DMS53 treated with DMSO at 0.1 percent for 48 hours (cell line): ENCODE measurements around the gene MEF2C.

Experiments
- DNase-seq: peaks from one replicate; lab custom pipeline; 2025; ENCODE audit not compliant: unreplicated experiment; lab: John Stamatoyannopoulos, UW

Gene MEF2C

DNA sequence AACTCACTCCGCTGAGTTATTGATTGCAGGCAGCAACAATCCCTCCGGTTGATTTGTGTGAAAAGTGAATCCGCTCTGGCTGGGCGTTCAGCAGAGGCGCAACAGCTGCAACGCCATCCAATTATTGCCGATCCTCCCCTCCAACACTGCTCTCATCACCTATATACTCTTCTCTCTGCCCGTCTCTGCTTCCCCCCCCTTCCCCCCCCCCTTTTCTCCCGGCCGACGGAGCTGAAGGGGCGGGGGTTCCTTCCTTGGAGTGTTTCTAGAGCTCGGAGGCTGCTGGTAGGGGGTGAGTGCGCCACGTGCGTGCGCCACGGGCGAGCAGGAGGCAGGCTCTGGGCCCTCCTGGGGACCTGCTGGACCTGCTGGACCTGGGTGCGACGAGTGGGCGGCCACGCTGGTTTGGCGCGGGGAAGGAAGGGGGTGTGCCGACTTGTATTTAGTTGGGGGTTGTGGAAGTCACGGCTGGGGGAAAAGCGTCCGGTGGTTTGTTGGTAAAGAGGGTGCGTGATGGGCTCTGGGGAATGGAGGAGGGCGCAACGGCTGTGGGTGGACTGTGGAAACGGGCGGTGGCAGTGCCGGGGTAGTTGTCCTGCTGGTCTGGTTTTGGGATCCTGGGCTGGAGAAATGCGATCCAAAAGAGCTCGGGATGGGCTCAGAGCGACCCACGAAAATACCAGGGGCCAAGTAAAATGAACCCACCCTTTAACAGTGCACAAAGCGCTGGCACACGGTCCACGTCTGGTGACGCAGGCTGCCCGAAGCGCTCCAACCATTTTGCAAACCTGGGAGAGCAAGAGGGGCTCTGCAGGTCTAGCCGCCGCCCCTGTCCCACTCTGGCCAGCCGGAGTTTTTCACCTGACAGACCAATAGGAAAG, 6.4 kb upstream of the MEF2C start:
- no peak for DNase-seq

DNA sequence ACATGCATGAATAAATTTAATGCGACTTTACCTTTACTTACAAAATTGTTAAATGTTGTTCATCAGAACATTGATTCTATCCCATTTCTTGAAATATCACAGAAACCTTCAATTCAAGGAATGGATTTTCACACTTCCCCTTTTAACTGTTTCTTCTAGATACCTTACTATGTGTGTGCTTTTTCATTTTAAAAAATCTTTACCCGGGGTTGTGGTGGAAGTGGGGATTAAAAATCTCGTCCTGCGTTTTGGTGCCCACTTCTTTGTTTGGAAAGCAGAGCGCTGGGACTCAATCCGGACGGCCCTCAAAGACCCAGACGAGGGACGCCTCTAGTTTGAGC, 5.8 kb upstream of the MEF2C start:
- no peak for DNase-seq

DNA sequence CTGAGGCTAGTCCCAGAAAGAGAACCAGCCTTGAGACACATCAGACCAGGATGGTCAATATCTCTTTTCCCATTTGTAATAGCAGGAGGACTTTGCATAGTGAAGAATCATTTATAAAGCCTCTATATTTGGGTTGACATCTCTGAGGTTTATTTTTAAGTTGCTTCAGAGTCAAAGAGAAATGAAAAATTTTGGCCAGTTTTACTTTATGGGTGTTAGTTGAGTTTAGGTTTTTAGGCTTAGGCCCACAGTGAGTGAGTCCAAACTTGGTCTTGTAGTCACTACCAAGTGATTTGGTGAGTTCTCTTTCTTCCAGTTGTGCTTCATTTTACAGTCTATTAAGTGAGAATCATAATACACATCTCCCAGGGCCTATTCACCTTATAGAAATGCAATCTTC, 5.3 kb upstream of the MEF2C start:
- DNase-seq = no peak

DNA sequence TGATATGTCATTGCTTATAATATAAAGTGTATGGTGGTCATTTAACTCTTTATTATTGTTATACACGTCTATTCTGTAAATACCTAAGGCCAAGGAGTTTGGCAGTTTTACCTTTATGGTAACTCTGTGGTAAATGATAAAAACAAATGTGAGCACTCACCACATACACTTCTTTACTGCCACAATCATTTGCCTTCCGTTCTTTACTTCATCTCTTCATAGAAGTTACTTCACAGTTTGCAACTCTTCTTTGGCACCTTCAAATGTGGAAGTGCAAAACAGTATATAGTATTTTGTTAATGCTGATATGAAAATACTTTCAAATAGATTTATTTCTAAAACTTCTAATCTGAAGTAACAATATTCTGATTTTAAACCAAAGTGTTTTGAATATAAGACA, 4.4 kb upstream of the MEF2C start:
- DNase-seq = no peak

DNA sequence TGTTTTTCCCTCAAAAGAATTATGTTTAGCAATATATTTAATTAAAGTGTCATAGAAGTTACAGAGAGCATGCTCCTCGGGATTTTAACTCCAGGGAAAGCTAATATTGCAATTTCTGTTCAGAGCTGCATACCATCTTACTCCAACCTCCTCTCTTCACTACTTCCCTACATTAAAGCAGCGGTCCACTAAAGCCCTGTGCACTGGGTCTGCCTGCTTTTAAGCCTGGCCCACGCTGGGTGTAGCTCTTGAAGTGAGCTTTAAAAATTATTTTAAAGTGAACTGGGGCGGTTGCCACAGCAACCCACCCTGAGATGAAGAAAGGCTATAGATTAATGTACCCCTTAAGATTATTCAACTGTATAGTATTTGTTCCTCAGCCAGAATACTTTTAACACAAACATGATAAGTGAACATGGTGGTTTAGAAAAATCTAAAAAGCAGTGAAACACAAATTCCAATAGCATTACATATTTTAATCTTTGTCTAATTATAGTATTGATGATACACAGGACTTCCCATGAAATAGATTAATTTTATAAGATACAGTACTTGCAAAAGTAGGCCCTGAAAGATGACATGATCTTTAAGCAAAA, 3.9 kb upstream of the MEF2C start:
- no peak for DNase-seq

DNA sequence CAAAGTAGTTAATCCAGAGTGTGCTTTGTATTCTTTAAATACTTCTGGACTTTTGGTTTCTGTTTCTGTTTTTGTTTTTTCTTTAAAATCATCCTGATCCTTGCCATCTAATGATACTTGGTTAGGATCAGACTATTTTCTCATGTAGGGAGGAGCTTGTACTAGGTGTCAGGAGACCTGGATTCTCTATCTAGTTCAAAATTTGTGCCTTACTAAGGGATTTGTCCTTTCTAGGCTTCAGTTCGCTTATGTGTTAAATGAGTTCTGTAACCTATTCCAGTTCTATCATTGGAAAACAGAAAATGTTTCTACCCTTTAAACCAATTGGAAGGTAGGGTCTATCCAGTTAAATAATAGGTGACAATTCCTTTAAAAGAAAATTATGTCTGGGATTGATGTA, 3.3 kb upstream of the MEF2C start:
- no peak for DNase-seq

DNA sequence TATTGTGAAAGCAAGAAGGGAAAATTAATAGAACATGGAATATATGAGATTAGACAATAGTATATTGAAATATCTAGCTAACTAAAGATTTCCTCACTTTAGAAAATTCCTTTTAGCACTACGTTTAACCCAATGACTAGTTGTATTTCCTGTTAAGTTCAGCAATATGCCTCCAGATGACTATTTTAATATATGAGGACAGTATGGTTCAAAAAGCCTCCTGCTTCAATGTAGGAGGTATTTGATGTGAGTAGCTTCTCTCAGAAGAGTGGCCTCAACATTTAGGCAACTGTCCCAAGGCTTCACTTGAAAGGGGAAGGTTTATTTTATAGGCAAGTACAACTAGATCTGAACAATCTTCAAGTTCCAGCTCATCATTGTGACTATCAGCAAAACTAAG, 2.0 kb upstream of the MEF2C start:
- no peak for DNase-seq

DNA sequence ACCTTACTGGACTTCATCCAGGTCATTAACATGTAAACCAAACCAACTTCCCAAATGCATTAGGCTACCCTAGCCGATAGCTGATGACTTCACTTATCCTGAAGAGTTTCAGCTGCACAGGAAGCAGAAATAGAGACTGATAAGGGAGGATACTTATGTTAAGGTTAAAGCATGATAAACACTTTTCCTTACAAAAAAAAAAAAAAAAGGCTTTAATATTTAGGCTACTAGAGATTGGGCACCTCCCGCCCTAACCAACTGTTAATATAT, 1.6 kb upstream of the MEF2C start:
- no peak for DNase-seq

DNA sequence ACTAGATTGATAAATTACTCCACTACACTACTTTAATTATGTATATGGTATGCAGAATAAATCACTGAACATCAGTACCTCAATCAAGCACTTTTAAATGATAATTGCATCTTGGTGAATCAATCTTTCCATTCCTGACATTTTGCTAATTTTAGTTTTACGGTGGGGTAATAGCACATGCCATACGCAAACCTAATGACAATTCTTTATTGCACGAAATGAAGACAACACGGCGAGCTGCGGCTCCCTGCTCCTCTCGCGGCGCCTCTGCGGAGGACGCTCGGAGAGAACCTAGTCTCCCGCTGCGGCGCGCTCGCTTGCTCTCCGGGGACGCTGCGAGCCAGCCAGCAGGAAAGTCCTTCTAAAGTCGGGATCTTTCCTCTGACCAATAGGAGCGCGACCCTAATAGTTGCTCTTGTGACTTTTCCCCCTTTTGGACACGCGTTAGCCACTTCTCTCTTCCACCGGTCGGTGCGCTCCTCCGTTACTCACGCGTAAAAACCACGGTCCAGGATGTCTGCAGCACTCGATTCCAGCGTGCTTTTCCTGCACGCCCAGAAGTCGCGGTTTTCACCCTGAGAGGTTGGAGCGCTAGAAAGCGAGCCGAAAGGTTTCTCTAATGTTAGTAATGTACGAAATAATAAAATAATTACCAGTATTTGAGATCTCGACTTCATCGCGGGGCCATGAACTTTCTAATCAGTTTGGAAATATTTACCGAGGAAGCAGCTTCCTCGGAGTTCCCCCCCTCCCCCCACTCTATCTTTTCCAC, 1.0 kb upstream of the MEF2C start:
- peak; percentile 61 for DNase-seq

DNA sequence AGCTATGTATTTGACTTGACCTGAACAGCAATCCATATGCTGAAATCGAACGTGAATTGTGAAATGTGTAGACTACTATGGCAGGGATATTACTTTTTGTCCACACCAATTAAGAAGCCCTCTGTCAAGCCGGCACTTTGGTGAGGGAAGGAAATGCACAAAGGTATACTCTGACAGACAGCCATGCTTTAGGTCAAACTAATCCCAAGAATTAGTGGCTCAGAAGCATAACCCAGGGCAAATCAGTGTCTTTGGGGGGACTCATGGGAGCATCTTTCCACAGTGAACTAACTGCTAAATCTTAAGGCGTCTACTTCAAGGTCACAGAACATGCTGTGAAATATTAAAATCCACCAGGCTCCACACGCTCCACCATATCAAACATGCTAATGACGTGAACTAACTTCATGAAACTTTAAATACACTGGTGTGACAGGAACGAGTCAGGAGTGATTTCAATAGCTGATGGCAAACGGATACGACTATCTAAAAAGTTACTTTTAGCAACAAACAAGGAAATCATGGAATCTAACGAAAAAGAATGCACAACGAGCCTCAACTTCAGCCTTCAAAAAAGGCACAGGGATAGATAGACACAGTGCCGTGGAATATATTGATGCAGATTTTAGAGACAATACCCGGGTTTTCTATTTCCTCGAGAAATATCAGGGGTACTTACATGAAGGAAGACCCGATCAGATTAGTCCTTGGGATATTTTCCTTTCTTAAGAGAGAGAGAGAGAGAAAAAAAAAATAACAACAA, 527 bp downstream of the MEF2C start:
- DNase-seq = peak; percentile 21

DNA sequence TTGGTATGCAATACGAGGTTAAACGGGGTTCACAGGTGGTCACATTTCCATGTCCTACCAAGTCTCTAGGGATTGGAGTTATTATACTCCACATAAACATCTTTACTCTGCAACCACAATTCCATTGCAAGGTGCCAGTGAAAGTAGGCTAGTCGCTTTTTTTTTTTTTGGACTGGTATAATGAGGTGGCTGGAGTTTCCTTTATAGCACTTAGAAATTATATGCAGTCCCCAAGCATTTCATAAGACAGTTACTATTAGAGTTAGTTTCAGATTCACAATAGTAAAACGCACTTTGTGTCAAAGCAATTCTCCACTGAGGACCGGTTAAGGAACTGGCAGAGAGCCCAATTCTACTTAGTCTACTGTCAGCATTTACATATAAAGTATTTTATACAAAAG, 1.4 kb downstream of the MEF2C start:
- no peak for DNase-seq

DNA sequence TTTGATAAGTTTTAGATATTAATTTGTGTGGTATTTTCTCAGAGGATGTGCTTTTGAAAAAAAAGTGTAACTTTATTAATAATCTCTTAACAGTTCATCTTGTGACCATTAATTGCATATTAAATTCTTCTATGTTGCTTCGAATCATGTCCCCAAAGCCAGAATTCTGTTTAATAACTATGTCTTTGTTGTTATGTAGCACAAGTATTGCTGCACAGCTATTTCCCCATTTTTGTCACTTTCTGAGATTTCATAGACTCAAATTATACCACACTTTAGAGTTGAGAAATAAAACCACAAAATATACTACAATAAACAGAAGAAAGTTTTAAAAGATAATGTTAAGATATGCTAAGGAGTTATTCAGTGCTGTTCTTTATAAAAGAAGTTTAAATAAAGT, 2.8 kb downstream of the MEF2C start:
- no peak for DNase-seq

DNA sequence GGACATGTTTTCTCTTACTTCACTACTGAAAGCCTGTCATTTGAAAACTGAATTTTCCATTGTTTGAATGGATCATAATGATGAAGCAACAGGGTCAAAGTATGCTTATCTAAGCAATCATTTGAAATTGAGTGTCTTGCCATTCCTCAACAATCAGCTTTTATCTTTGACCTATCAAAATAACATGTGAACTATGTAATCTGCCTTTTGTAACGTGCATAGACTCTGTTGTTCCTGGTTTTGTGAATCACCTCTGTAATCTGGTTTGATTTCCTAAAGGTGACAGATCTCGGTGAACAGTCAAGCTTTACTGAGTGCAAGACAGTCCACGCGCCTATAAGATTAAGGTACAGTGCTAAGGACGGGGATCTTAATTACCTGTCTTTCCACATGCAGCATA, 3.3 kb downstream of the MEF2C start:
- DNase-seq = no peak

DNA sequence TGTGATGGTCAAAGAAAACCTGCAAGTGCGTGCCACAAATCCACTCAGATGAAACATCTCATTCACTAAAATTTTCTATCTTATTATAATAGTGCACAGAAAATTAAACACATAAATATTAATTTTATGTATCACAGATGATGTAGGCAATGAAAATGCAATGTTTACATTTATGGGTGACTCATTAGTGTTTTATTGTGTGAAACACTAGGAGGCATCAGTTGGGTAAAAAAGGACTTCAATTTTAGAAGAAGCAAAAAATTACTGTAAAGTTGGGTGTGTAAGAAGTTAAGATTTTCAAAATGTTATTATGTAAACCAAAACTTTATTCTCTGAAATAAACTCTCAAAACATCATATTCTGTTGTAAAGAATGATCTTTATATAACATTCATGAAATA, 4.0 kb downstream of the MEF2C start:
- peak; percentile 45 for DNase-seq

DNA sequence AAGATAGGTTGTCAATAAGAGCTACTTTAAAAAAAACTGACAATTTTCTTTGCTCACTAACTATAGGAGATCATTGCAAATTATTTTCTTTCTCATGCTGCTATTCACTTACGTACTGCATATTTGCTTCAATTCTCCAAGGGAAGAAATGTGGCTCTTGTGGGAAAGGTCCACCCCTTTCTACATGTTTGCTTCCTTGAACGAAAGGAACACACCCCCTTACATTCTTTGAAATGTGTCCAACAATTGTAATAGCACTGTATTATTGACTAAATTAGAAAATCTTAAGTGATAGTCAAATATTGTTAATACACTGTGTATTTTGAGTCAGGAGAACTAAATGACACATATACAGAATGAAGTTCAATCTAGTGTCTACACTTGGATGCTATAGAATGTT, 5.2 kb downstream of the MEF2C start:
- DNase-seq = no peak

DNA sequence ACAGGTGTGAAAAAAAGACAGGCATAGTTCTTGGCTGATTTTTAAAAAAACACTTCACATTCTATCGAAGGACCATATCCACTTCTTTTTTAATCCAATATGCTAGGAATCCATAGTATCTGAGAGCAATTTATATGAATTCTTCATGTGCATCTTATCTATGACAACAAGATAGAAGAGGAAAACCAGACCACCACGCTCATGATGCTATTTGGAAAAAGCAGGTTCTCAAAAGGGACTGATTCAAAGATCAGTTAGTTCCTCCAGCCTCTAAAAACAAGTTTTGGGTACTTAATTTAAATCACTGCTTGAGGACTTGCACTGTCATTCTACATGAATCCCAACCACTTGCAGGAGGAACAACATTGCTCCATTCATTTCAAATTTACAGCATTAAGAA, 6.3 kb downstream of the MEF2C start:
- no peak for DNase-seq

DNA sequence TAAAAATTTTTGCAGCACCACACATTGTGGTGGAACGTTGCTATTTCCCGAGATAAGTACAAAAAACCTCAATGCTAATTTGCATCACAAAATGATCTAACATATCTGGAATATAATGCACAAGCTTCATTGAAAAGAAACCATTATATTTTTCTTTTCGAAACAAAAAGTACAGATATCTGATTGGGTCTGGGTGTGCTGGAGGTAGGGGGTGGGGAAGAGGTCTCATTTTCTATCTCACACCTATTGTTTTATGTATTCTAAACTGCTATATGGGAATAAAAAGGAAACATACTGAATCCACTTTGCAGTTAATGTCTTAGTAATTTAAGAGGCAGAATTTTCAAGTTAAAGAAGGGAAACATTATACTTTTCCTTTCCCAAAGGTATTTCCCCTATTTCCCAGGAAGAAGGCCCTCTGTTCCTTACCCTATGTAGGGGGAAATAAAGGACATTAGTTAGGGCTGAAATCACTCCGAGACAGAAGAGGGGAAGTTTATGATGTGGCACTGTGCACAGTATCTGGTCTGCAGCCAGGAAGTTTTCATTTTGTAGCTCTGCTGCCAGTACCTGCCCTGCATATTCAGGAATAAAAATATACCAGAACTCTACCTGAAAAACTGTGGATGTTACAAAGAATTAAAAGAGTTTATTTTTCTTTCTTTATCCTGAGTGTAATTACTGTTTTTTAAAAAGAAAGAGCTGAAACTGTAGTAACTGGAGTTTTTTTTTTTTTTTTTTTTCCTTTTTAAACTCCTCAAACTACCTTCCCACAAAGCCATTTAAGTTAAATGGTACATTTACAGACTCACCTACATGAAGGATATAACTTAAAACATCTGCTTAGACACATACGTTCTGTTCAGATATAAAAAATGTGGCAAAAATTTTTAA, 7.4 kb downstream of the MEF2C start:
- DNase-seq = no peak

DNA sequence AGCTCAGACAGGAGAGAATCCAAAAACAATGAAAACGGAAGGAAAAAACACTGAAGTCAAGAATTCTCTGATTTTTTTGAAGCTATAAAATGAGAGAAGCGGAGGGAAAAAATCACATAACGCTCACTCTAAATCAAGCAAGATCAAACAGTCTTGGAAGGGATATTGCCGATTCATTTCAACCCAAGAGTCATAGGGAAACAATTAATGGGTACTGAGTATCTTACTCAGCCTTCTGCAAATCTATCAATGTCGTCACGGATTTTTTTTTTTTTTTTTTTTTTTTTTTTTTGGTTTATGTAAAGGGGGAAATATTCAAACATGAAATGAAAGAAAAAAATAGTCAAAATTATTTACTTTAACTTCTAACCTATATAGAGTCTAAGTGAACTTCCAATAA, 9.5 kb downstream of the MEF2C start:
- DNase-seq = no peak

DNA sequence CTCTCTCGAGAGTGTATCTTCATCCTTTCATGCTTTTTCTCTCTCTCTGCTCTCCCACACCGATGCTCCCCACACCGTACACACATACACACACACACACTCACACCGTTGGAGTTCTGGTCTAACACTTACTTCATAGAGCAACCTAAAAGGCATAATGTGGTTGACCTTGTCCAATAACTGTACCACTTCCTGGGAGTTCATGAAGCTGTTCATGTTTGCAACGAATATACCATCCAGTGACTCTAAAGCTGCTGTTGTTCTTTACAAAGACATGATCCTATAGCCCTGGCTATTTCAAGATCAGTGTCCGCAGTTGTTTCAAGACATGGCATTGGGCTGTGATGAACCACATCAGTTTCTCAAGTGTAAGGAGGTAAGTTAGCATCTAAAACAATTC, 10.0 kb downstream of the MEF2C start:
- no peak for DNase-seq

DNA sequence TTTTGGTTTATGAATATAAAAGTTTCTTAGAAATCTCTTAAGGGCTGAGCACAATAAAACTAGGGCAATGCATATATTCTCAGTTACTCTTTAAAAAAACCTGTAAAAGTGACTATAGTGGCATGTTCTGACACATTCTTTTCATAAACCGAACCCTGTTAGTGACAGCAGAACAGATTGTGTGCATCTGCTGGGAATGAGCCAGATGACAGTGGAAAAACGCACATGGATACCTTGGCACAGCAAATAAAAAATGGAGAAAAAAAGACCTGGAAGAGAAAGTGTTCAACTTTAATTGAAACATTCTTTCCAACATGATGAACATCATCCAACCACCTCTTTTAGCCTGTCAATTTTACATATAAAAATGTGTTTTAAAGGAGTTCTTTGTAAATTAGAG, 12.7 kb downstream of the MEF2C start:
- DNase-seq = no peak
